H1 (cell line): ENCODE data around the gene VAPB. TPM values are rescaled to one million over a fixed set of nuclear protein-coding genes. Genes with fewer than 3 reads are reported as not detected.

Experiments used
- TAF1 ChIP-seq: IDR thresholded peaks from 2 replicates; pipeline ENCODE4 v1.6.1; 2011; ENCODE audit warnings: mild to moderate bottlenecking, low read depth, low read length
- polyA plus RNA-seq, 7 experiments: library from polyadenylated mRNA; depleted of rRNA in 3 of 7; stranded (reverse) in 5 of 7; unstranded in 2 of 7; fragments of >200 nt in 5 of 7; fragments of 200-250 nt in 2 of 7; gene quantifications; 1 replicate in 5 of 7; 2 replicates in 1 of 7; 4 replicates in 1 of 7; pipeline versions ENCODE4 v1.2.1 to v1.2.3, GENCODE V29; 2011 to 2013; ENCODE audit warnings: missing spikeins in 2 of 7, mixed read lengths in 2 of 7
- total RNA-seq: library from RNA; stranded (reverse); fragmentation: NEBNext Ultra II Directional; extraction: Animal tissue kit (Norgen Biotek cat#: 25700); gene quantifications from 2 replicates; pipeline ENCODE4 v1.2.1, GENCODE V29; 2021
- TF ChIP-seq, protein P1 (sequence below): fragments of 300-600 bp; sonication (generic); IDR thresholded peaks from 2 replicates; pipeline ENCODE4 v1.7.1; 2012; ENCODE audit warnings: low read length, moderate library complexity, mild to moderate bottlenecking, inconsistent platforms; ENCODE audit not compliant: insufficient replicate concordance

Gene VAPB
- total and polyA plus RNA-seq, 2 of the 8 experiments (the other 6 are each of a cell fraction or from before 2014, with no cell fraction given): 24.4 to 62.8 TPM

DNA sequence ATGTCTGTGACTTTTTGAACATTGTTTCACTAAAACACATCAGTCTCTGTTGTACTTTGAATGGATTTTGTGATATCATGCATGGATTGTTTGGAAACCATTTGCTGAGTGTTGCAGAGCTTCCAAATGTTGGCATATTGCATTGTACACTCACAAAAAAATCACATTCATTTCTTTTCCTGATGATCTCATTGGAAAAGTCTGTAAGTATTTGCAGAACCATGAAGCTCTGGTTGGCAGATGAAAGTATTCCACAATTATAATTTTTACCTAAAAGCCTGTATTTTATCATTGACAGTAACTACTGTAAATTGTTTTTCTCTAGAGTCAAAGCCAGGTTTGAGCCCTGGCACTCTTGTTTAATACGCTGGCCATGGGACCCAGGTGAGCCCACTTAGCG is 42.1 kb downstream of the VAPB start (continued):
- TF ChIP-seq, protein P1, sequence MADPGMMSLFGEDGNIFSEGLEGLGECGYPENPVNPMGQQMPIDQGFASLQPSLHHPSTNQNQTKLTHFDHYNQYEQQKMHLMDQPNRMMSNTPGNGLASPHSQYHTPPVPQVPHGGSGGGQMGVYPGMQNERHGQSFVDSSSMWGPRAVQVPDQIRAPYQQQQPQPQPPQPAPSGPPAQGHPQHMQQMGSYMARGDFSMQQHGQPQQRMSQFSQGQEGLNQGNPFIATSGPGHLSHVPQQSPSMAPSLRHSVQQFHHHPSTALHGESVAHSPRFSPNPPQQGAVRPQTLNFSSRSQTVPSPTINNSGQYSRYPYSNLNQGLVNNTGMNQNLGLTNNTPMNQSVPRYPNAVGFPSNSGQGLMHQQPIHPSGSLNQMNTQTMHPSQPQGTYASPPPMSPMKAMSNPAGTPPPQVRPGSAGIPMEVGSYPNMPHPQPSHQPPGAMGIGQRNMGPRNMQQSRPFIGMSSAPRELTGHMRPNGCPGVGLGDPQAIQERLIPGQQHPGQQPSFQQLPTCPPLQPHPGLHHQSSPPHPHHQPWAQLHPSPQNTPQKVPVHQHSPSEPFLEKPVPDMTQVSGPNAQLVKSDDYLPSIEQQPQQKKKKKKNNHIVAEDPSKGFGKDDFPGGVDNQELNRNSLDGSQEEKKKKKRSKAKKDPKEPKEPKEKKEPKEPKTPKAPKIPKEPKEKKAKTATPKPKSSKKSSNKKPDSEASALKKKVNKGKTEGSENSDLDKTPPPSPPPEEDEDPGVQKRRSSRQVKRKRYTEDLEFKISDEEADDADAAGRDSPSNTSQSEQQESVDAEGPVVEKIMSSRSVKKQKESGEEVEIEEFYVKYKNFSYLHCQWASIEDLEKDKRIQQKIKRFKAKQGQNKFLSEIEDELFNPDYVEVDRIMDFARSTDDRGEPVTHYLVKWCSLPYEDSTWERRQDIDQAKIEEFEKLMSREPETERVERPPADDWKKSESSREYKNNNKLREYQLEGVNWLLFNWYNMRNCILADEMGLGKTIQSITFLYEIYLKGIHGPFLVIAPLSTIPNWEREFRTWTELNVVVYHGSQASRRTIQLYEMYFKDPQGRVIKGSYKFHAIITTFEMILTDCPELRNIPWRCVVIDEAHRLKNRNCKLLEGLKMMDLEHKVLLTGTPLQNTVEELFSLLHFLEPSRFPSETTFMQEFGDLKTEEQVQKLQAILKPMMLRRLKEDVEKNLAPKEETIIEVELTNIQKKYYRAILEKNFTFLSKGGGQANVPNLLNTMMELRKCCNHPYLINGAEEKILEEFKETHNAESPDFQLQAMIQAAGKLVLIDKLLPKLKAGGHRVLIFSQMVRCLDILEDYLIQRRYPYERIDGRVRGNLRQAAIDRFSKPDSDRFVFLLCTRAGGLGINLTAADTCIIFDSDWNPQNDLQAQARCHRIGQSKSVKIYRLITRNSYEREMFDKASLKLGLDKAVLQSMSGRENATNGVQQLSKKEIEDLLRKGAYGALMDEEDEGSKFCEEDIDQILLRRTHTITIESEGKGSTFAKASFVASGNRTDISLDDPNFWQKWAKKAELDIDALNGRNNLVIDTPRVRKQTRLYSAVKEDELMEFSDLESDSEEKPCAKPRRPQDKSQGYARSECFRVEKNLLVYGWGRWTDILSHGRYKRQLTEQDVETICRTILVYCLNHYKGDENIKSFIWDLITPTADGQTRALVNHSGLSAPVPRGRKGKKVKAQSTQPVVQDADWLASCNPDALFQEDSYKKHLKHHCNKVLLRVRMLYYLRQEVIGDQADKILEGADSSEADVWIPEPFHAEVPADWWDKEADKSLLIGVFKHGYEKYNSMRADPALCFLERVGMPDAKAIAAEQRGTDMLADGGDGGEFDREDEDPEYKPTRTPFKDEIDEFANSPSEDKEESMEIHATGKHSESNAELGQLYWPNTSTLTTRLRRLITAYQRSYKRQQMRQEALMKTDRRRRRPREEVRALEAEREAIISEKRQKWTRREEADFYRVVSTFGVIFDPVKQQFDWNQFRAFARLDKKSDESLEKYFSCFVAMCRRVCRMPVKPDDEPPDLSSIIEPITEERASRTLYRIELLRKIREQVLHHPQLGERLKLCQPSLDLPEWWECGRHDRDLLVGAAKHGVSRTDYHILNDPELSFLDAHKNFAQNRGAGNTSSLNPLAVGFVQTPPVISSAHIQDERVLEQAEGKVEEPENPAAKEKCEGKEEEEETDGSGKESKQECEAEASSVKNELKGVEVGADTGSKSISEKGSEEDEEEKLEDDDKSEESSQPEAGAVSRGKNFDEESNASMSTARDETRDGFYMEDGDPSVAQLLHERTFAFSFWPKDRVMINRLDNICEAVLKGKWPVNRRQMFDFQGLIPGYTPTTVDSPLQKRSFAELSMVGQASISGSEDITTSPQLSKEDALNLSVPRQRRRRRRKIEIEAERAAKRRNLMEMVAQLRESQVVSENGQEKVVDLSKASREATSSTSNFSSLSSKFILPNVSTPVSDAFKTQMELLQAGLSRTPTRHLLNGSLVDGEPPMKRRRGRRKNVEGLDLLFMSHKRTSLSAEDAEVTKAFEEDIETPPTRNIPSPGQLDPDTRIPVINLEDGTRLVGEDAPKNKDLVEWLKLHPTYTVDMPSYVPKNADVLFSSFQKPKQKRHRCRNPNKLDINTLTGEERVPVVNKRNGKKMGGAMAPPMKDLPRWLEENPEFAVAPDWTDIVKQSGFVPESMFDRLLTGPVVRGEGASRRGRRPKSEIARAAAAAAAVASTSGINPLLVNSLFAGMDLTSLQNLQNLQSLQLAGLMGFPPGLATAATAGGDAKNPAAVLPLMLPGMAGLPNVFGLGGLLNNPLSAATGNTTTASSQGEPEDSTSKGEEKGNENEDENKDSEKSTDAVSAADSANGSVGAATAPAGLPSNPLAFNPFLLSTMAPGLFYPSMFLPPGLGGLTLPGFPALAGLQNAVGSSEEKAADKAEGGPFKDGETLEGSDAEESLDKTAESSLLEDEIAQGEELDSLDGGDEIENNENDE: no peak
- no peak for TF ChIP-seq TAF1
